H9 (cell line): ENCODE measurements around the gene SCN8A. TPM values are rescaled to one million over a fixed set of nuclear protein-coding genes. Genes with fewer than 3 reads are reported as not detected.

Experiments
- DNase-seq: peaks from one replicate; pipeline ENCODE4 v3.0.0-alpha.2; 2017
- H2AFZ ChIP-seq: one replicate; pipeline ENCODE4 v1.6.1; 2013; ENCODE audit warnings: mild to moderate bottlenecking, low read length, control low read depth, moderate library complexity
- H2AK5ac ChIP-seq: 2 replicates; pipeline ENCODE4 v1.6.1; 2013; ENCODE audit warnings: low read length, control low read depth, mixed read lengths; ENCODE audit not compliant: insufficient read length
- H2BK120ac ChIP-seq: one replicate; pipeline ENCODE4 v1.6.1; 2013; ENCODE audit warnings: low read depth, mild to moderate bottlenecking, low read length, control low read depth, inconsistent platforms; ENCODE audit not compliant: poor library complexity, severe bottlenecking
- H2BK12ac ChIP-seq: 2 replicates; pipeline ENCODE4 v1.6.1; 2013; ENCODE audit warnings: low read length, control low read depth, mixed read lengths, low read depth; ENCODE audit not compliant: insufficient read length
- H2BK15ac ChIP-seq: 2 replicates; pipeline ENCODE4 v1.6.1; 2013; ENCODE audit warnings: low read depth, low read length, control low read depth
- H2BK20ac ChIP-seq: one replicate; pipeline ENCODE4 v1.6.1; 2013; ENCODE audit warnings: low read depth, mild to moderate bottlenecking, low read length, control low read depth, inconsistent platforms; ENCODE audit not compliant: poor library complexity, severe bottlenecking
- H2BK5ac ChIP-seq: 2 replicates; pipeline ENCODE4 v1.6.1; 2013; ENCODE audit warnings: low read length, control low read depth, mixed read lengths; ENCODE audit not compliant: insufficient read length
- H3K14ac ChIP-seq: 2 replicates; pipeline ENCODE4 v1.6.1; 2013; ENCODE audit warnings: low read length, control low read depth; ENCODE audit not compliant: insufficient read depth
- H3K18ac ChIP-seq: 2 replicates; pipeline ENCODE4 v1.6.1; 2013; ENCODE audit warnings: low read depth, mild to moderate bottlenecking, mixed read lengths, low read length, control low read depth; ENCODE audit not compliant: insufficient read length
- H3K23ac ChIP-seq: 2 replicates; pipeline ENCODE4 v1.6.1; 2013; ENCODE audit warnings: low read length, control low read depth, mixed read lengths, low read depth; ENCODE audit not compliant: insufficient read length
- H3K23me2 ChIP-seq: 2 replicates; pipeline ENCODE4 v1.6.1; 2013; ENCODE audit warnings: low read depth, mild to moderate bottlenecking, mixed read lengths, low read length, control low read depth; ENCODE audit not compliant: insufficient read length, poor library complexity, severe bottlenecking
- H3K27ac ChIP-seq: 2 replicates; pipeline ENCODE4 v1.5.1; 2013; ENCODE audit warnings: low read length, control low read depth, mixed read lengths, low read depth; ENCODE audit not compliant: insufficient read length
- H3K27me3 ChIP-seq: 2 replicates; pipeline ENCODE4 v1.6.1; 2013; ENCODE audit warnings: low read length, control low read depth, inconsistent platforms; ENCODE audit not compliant: insufficient read depth
- H3K4ac ChIP-seq: 2 replicates; pipeline ENCODE4 v1.6.1; 2013; ENCODE audit warnings: low read depth, mild to moderate bottlenecking, control low read depth, inconsistent platforms, low read length, moderate library complexity
- H3K4me1 ChIP-seq: 2 replicates; pipeline ENCODE4 v1.6.1; 2013; ENCODE audit warnings: low read length, control low read depth, inconsistent platforms; ENCODE audit not compliant: insufficient read depth
- H3K4me2 ChIP-seq: 2 replicates; pipeline ENCODE4 v1.6.1; 2013; ENCODE audit warnings: low read length, control low read depth, mixed read lengths; ENCODE audit not compliant: insufficient read length, insufficient read depth
- H3K56ac ChIP-seq: 2 replicates; pipeline ENCODE4 v1.6.1; 2013; ENCODE audit warnings: low read depth, mild to moderate bottlenecking, mixed read lengths, low read length, control low read depth; ENCODE audit not compliant: insufficient read length
- H3K79me1 ChIP-seq: 2 replicates; pipeline ENCODE4 v1.6.1; 2013; ENCODE audit warnings: low read depth, mild to moderate bottlenecking, moderate library complexity, low read length, control low read depth, inconsistent platforms; ENCODE audit not compliant: insufficient read depth, poor library complexity, severe bottlenecking
- H3K79me2 ChIP-seq: 2 replicates; pipeline ENCODE4 v1.6.1; 2013; ENCODE audit warnings: low read length, control low read depth, inconsistent platforms; ENCODE audit not compliant: insufficient read depth
- H3K9ac ChIP-seq: 2 replicates; pipeline ENCODE4 v1.6.1; 2013; ENCODE audit warnings: low read length, control low read depth, mixed read lengths; ENCODE audit not compliant: insufficient read length; ENCODE audit errors: extremely low read depth
- H3K9me3 ChIP-seq: one replicate; pipeline ENCODE4 v1.6.1; 2013; ENCODE audit warnings: low read depth, low read length, inconsistent platforms; ENCODE audit not compliant: control insufficient read depth
- H3T11ph ChIP-seq: one replicate; pipeline ENCODE4 v1.6.1; 2013; ENCODE audit warnings: mild to moderate bottlenecking, low read length, control low read depth, inconsistent platforms
- H4K20me1 ChIP-seq: one replicate; pipeline ENCODE4 v1.6.1; 2013; ENCODE audit not compliant: control insufficient read depth, insufficient read length, insufficient read depth
- H4K5ac ChIP-seq: 2 replicates; pipeline ENCODE4 v1.6.1; 2013; ENCODE audit warnings: low read depth, mild to moderate bottlenecking, mixed read lengths, low read length, control low read depth; ENCODE audit not compliant: insufficient read length
- H4K8ac ChIP-seq: replicated peaks from 2 replicates; pipeline ENCODE4 v1.6.1; 2013; ENCODE audit warnings: low read length, control low read depth, mixed read lengths, low read depth; ENCODE audit not compliant: insufficient read length
- H4K91ac ChIP-seq: 2 replicates; pipeline ENCODE4 v1.6.1; 2013; ENCODE audit warnings: low read depth, mild to moderate bottlenecking, moderate library complexity, mixed read lengths, low read length, control low read depth; ENCODE audit not compliant: insufficient read length
- H3K27ac Mint-ChIP-seq, 3 experiments: 2 replicates in 2 of 3; 3 replicates in 1 of 3; pipeline ENCODE4 v1.8.0; 2020 to 2021; ENCODE audit warnings: mixed read lengths in 3 of 3, mild to moderate bottlenecking in 1 of 3, moderate library complexity in 1 of 3
- H3K27me3 Mint-ChIP-seq: 2 replicates; pipeline ENCODE4 v1.8.0; 2021; ENCODE audit warnings: low read depth, mild to moderate bottlenecking, moderate library complexity, mixed read lengths
- H3K36me3 Mint-ChIP-seq, 3 experiments: 2 replicates in 2 of 3; 3 replicates in 1 of 3; pipeline ENCODE4 v1.8.0; 2020 to 2021; ENCODE audit warnings: low read depth in 3 of 3, mixed read lengths in 3 of 3; ENCODE audit not compliant: insufficient read depth in 1 of 3
- H3K4me1 Mint-ChIP-seq, 2 experiments: 2 replicates each; pipeline ENCODE4 v1.8.0; 2020; ENCODE audit warnings: mixed read lengths in 2 of 2
- H3K4me3 Mint-ChIP-seq, 2 experiments: 2 replicates in 1 of 2; 3 replicates in 1 of 2; pipeline ENCODE4 v1.8.0; 2020 to 2021; ENCODE audit warnings: mild to moderate bottlenecking in 2 of 2, mixed read lengths in 2 of 2, moderate library complexity in 1 of 2
- H3K9me3 Mint-ChIP-seq, 2 experiments: 2 replicates in 1 of 2; 3 replicates in 1 of 2; pipeline ENCODE4 v1.8.0; 2020; ENCODE audit warnings: mild to moderate bottlenecking in 2 of 2, mixed read lengths in 2 of 2, moderate library complexity in 1 of 2
- CTCF ChIP-seq: fragments of 200-600 bp; sonication (generic); conservative IDR thresholded peaks from 3 replicates; pipeline ENCODE4 v1.8.0; 2021; ENCODE audit warnings: antibody characterized with exemption, mild to moderate bottlenecking
- WGBS: extraction: QIAGEN DNeasy Blood & Tissue Kit; methylation state at CpG from one replicate; pipeline ENCODE4 v1.1.7; 2013; ENCODE audit warnings: missing lambda C conversion rate, low lambda C conversion rate, mixed read lengths; ENCODE audit not compliant: insufficient read length; ENCODE audit errors: extremely low coverage; 5-methylcytosine and 5-hydroxymethylcytosine counted together
- total RNA-seq: library from RNA; stranded (reverse); gene quantifications from 2 replicates; pipeline ENCODE4 v1.2.1, GENCODE V29; 2021

SCN8A gene
- total RNA-seq, 1 experiment from 2014 or later, result 15.2 TPM

- no peak overlapping the region for H3K27ac ChIP-seq
- TF ChIP-seq CTCF, result no peak
- H3K36me3 Mint-ChIP-seq, result no peaks in the 10 kb centered on the region
- no peaks in the 10 kb centered on the region; a peak in 1 of 5 replicates for H3K9me3 Mint-ChIP-seq
- peaks cover 36 to 44% of the 10 kb centered on the region in 2 experiments for H3K4me1 Mint-ChIP-seq
- H3K9ac ChIP-seq, result no peak overlapping the region
- no peak overlapping the region for H4K91ac ChIP-seq
- no peak overlapping the region for H3K18ac ChIP-seq
- no peak overlapping the region for H4K5ac ChIP-seq
- no peak overlapping the region for H2BK15ac ChIP-seq
- no peaks in the 10 kb centered on the region for H3K79me2 ChIP-seq
- no peak overlapping the region for H2BK20ac ChIP-seq
- H2BK12ac ChIP-seq, result no peak overlapping the region
- H3K4me2 ChIP-seq, result no peak overlapping the region
- no peak overlapping the region for H3K27ac Mint-ChIP-seq
- no peaks in the 10 kb centered on the region for H3K79me1 ChIP-seq
- no peaks in the 10 kb centered on the region for H3K23me2 ChIP-seq
- H3K56ac ChIP-seq, result no peak overlapping the region
- no peak overlapping the region for H2AFZ ChIP-seq
- no peak overlapping the region for H3K4me3 Mint-ChIP-seq
- H2AK5ac ChIP-seq, result no peak overlapping the region
- H3K27me3 Mint-ChIP-seq, result no peaks in the 10 kb centered on the region; the same call in 1 of the 2 replicates
- H4K8ac ChIP-seq, result no peak overlapping the region
- no peak overlapping the region for H2BK5ac ChIP-seq
- peaks cover 2% of the 10 kb centered on the region; the same call in 1 of the 2 replicates for H3K4me1 ChIP-seq
- H3K4ac ChIP-seq, result no peak overlapping the region
- no CpG with 5 or more reads among the region's 2 CpGs for WGBS
- H3K27me3 ChIP-seq, result no peaks in the 10 kb centered on the region
- H3K14ac ChIP-seq, result no peak overlapping the region
- no peak overlapping the region for H2BK120ac ChIP-seq
- DNase-seq, result no peak
- H3K9me3 ChIP-seq, result no peaks in the 10 kb centered on the region
- no peaks in the 10 kb centered on the region for H4K20me1 ChIP-seq
- no peak overlapping the region for H3T11ph ChIP-seq
- H3K23ac ChIP-seq, result no peak overlapping the region
Measured at GRCh38 chr12:51548241-51548640, 42.8 kb upstream of the SCN8A start.
